Activated CD8-positive, alpha-beta memory T cell treated with anti-CD3 and anti-CD28 coated beads, Interleukin-2, amount 50 U/mL, for 48 hours (primary cell): ENCODE results near the gene DRAP1.
A peak's percentile ranks its signal among the peaks of the same experiment; 100 is the strongest.

ENCODE experiments used
- DNase-seq: peaks from one replicate; pipeline ENCODE4 v3.0.0-alpha.2; 2020

The DRAP1 gene, protein sequence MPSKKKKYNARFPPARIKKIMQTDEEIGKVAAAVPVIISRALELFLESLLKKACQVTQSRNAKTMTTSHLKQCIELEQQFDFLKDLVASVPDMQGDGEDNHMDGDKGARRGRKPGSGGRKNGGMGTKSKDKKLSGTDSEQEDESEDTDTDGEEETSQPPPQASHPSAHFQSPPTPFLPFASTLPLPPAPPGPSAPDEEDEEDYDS

DNA sequence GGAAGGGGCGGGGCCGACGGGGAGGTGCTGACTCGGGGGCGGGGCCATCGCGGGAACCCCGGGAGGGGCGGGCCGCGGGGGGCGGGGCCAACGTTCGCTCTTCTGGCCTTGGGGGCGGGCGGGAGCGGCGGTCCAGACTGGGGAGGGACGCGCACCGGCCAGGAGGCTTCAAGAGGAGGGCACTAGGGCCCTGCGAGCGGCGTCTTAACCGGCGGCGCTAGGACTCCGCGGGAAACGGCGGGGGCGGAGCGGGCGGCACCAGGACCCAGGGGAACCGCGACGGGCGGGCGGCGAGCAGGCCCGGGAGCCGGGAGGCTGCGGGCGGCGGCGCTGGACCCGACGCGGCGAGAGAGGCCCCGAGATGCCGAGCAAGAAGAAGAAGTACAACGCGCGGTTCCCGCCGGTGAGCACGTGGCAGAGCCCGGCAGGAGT is at the start of gene DRAP1:
TSS of gene DRAP1 (plus strand) at position 286 of the 432 bp plus-strand sequence. CDS start at position 362, 76 bp downstream.
- peak; percentile 99 for DNase-seq

DNA sequence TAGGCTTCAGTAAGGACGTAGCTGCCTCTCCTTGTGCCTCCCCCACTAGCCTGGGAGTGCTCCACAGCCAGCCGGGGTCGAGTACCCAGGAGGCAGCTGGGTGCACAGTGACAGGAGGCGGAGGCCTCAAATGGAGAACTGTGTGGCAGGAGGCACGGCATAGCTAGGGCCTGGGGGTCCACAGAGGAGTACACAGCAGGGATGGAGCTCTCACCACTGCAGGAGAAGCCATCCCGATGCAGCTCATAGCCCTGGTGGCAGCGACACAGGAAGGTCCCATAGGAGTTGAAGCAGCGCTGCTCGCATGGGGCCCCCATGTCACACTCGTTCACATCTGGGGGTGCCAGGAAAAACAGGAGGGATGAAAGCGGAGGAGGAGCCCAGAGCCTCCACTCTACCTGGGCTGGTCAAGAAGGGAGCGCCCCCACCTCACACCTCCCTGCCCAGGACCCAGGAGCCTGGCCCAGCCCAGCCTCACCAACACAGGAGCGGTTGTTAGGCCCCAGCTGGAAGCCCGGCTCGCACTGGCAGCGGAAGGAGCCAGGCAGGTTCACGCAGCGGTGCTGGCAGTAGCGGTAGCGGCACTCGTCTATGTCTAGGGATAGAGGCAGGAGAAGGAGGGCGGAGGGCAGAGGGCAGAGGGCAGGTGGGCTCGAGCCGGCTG is 49.5 kb upstream of the DRAP1 start:
- DNase-seq: no peak

DNA sequence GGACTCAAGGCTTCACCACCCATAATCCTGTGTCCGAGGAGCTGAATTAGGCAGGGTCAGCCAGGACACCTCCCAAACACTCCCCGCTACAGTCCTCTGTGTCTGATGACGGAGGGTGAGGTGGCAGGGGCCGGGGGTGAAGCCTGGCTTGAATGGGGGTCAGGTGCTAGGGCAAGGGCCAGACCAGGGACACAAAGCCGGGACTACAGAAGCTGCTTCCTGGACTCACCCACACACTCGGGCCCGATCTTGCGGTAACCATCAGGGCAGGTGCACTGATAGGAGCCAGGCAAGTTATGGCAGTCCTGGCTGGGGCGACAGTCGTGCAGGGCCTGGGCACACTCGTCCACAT is 48.9 kb upstream of the DRAP1 start:
- DNase-seq: no peak

DNA sequence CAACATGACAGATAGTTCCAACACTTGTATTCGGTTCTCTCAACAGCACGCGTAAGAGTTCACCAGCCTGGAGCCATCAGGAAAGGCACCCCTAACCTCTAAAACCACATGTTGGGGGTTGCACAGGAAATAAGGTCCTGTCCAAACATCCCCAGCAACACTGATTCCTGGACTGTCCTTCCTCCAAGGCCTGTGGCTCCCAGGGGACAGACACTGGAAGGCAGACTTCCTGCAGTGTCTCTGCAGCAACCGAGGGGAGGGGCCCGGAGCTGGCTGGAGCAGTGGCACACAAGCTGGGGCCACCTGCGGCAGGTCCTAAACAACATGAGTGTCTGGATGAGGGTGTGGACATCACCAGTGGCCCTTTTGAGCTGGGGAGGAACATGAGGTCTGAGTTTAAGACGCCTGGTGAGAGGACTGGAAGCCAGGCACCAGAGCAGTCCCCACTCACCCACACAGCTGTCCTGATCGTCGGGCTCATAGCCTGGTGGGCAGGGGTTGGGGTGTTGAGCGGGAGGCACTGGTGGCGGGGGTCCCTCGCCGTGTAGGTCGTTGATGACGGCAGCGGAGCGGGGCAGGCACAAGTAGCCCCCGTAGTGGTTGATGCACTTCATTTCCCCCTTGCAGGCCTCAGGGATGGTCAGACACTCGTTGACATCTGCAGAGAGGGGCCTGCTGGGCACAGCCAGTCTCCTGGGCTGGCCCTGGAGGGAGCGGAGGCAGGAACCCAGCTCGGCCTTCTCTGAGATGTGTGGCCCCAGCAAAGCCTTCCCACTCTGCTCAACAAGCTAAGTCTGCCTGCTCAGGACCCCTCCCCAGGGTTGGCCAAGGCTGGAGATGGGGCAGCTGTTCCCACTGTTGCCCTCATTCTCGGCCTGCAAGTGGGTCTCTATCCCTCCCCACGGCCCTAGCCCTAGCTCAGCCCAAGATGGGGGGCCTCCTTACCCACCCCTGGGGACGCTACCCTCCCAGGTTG is 48.2 kb upstream of the DRAP1 start:
- DNase-seq: no peak

DNA sequence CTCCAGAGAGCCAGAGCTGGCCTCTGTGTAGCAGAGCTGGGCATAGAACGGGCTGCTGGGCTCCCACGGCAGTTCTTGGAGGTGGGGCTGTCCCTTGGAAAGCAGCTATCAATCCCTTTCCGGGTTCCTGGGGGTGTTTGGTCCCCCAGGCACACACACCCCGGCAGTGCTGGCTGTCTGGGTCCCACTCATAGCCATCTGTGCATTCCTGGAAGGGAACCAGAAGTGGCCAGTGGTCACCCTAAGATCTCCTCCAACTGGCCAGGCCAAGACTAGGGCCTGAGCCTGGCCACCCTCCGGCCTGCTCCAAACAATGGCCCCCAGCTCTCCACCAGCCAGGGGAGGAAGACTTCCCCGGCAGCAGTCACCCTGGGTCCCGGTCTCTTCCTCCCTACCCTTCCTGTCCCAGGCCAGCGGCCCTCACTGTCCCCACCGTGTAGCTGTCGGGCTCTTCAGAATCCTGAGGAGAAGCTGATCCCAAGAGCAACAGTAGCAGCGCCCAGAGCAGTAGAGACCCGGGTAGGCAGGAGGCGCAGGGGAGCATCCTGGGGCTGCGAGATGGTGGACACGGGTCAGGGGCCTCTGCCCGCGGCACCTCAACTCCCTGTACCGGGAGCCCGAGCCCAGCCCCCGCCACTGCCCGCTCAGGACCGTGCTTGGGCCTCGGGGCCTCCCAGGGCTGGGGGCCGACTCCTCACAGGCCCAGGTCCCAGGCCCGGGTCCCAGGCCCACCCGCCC is 47.2 kb upstream of the DRAP1 start:
- no peak for DNase-seq

DNA sequence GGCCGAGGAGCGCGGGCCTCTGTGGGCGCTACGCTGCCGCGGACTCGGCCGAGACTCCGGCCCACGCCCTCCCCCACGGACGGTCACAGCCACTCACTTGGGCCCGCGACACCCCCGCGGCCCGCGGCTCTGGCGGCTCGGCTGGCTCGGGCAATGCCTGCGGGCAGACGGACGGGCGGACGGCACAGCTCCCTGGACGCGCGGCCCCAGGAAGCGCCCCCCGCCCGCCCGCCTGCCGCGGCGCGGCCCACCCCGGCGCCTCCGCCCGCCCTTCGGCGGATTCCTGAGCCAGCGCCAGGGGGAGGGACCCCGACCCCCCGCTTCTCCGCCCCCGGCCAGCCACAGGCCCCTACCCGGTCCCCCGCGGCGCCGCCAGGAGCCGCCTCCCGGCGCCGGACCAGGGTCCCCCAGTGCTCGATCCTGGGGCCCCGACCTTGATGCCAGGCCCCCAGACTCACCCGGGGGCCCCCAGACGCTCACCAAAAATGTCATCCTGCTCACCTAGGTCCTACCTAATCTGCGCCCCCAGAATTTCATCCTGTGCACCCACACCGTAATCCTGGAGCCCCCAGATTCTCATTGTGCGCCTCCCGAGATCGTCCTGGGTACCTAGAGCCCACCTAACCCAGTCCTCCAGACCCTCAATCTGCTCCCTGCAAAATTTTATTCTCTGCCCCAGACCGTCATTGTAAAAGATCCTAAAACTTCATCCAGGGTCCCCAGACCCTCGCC is 46.5 kb upstream of the DRAP1 start, which contains the start of gene EFEMP2:
TSS of gene EFEMP2 (minus strand) at position 215 of the 732 bp plus-strand sequence. CDS start 446 bp downstream, outside the sequence.
- DNase-seq: no peak

DNA sequence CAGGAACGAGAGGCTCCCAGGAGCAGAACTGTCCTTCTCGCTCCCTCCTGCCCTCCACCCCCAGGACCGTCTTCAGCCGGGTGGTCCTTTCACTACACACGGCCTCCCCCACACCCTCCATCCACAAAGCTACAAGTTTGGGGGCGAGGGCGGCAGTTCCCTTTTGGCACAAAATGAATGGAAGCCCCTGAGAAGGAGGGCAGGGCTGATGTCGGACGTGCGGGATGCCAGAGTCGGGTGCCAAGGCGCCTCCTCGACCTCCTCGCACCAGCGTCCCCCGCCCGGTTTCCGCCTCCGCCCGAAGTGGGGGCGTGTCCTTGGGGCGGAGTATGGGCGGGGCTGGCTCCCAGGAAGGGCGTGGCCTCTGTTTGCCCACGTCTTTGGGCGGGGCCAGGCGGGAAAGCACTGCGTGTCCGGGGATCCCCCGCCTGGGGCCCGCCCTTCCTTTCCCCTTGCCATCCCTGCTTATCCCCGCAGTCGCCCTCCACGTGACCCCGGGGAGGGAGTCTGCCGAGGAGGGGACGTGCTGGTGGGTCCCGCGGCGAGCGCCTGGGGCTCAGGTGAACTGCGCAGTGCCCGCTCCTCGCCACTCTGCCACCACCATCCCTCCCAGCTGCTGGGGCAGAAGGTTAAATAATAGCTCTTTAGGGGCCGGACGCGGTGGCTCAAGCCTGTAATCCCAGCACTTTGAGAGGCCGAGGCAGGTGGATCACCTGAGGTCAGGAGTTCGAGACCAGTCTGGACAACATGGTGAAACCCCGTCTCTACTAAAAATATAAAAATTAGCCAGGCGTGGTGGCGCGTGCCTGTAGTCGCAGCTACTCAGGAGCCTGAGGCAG is 45.7 kb upstream of the DRAP1 start:
- peak; percentile 99 for DNase-seq

DNA sequence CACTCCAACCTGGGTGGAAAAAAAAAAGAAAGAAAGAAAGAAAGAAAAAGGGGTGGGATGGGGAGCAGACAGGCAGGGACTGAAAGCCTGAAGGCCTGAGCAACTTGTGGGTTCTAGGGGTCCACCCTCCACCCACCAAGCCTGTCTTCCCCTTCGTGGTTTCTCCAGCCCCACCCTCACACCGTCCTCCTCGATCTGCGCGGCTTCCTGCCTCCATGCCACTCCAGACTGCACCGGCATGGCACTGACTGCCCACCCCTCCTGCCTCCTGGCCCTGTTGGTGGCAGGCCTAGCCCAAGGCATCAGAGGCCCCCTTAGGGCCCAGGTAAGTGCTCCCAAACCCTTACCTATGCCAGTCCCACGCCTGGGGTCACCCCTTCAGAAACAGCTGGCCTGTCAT is 39.6 kb upstream of the DRAP1 start, which contains the start of gene CTSW:
TSS of gene CTSW (plus strand) at position 221 of the 400 bp plus-strand sequence. CDS start at position 239, 18 bp downstream.
- DNase-seq: peak; percentile 72

DNA sequence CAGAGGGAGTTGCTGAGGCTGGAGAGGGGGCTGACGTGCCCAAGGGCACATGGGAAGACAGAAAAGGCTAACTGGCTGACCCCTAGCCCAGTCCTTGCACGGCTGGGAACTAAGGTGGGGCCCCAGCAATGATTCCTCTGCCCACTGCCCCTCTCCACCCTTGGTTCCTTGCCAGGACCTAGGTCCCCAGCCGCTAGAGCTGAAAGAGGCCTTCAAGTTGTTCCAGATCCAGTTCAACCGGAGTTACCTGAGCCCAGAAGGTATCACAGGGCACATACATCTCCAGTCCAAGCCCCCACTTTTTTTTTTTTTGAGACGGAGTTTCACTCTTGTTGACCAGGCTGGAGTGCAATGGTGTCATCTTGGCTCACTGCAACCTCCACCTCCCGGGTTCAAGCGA is 39.2 kb upstream of the DRAP1 start:
- no peak for DNase-seq

DNA sequence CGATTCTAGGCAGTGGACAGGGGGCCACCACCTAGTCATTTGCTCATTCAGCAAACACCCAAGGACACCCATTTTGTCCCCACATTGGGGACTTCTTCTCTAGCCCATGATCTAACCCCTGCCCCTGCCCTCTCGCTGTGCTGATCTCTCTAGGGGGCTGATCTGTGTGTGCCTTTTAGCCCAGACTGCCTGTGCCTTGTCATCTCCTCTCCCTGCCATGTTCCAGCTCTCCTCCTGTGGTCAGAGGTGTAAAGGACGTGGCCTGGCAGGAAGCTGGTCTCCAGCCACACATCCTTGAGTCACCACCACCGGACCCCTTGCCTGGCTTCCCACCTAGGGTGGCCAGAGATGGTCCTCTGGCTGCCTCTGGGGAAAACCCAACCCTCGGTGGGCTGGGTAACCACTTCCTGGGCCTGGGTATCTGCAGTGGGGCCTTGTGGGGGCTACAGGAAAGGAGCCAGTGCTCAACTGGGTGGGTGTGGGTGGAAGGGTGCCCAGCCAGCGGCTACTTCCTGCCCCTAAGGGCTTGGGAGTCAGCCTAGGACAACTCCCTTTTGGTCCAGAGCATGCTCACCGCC is 38.3 kb upstream of the DRAP1 start:
- no peak for DNase-seq

DNA sequence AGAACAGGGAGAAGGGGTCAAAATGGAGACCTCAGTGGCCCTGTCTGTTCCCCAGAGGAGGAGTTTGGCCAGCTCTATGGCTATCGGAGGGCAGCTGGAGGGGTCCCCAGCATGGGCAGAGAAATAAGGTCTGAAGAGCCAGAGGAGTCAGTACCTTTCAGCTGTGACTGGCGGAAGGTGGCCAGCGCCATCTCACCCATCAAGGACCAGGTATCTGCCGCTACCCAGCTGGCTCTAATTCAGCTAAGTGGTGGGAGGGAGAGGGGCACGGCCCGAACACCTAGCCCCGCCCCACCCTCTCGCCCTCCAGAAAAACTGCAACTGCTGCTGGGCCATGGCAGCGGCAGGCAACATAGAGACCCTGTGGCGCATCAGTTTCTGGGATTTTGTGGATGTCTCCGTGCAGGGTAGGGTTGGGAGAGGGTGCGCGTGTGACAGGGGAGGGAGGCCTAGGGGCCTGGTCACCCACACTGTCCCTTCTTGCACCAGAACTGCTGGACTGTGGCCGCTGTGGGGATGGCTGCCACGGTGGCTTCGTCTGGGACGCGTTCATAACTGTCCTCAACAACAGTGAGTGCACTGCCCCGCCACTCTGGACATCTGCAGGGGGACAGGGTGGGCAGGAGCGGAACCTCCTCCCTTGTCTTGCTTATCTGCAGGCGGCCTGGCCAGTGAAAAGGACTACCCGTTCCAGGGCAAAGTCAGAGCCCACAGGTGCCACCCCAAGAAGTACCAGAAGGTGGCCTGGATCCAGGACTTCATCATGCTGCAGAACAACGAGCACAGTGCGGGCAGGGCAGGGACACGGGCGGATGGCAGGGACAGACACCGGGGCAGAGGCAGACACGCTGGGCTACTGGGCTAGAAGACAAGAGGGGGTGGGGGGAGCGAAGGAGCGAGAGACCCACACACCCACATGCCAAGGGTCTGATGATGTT is 36.8 kb upstream of the DRAP1 start:
- DNase-seq: no peak

DNA sequence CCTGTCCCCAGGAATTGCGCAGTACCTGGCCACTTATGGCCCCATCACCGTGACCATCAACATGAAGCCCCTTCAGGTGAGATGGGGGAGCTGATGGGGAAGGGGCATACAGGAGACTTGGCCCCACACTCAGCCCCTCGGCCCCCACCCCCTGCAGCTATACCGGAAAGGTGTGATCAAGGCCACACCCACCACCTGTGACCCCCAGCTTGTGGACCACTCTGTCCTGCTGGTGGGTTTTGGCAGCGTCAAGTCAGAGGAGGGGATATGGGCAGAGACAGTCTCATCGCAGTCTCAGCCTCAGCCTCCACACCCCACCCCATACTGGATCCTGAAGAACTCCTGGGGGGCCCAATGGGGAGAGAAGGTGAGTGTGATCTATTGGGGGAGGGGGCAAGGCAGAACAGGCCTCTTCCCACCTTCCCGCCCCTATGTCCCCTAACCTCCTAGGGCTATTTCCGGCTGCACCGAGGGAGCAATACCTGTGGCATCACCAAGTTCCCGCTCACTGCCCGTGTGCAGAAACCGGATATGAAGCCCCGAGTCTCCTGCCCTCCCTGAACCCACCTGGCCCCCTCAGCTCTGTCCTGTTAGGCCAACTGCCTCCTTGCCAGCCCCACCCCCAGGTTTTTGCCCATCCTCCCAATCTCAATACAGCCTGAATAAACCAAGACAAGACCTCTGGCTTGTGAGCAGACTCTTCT is 36.0 kb upstream of the DRAP1 start:
- DNase-seq: no peak

DNA sequence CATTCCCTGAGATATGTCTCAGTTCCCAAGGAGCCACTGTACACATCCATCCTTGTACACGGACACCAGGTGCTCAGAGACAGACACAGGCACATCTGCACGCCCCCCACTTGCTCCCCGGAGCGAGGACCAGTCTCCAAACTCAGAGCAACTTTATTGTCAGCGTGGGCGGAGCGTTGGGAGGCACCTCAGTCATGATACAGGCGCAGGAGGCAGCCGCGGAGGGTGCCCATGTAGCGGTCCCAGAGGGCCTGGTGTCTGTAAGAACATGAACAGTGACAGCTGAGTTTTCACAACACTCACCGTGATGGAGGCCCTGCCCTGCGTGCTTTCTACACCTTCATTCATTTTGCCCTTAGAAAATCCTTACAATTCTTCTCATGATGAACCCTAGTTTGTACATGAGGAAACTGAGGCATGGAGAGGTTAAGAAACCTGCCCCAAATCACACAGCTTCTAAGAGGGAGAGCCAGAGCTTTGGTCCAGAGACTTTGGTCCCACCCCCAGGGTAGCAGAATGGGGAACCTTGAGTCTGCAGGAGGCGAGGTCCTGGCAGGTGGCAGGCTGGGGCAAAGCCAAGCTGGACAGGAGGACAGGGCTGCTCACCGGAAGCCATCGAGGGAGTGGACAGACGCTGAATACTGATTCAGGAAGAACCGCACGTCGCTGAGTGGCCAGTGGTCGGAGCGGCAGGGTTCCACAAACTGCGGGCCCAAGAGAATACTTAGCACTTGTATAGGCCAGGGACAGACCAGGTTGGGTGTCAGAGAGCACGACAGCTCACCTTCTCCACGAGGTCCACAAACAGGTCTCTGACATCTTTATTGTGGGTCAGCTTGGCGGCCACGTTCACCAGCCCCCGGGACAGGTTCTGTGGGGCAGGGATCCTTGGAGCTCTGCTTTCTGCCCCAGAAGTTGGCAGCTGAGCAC is 35.2 kb upstream of the DRAP1 start:
- no peak for DNase-seq

DNA sequence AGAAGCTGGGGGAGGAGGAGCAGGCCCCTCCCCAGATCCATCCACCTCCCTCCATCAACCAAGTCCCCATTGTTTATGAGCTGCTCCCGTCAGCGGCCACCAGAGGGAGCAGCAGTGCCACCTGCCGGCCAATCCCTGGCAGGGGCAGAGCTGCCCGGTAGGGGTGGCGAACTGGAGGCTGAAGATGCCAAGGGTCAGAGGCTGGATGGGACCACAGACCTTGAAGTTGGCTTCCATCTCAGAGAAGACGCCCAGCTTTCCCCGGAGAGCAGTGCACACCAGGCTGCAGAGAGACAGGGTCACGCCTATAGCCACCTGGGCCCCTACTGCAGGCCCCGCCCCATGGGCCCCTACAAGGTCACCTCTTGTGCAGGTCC is 34.5 kb upstream of the DRAP1 start:
- DNase-seq: peak; percentile 92

DNA sequence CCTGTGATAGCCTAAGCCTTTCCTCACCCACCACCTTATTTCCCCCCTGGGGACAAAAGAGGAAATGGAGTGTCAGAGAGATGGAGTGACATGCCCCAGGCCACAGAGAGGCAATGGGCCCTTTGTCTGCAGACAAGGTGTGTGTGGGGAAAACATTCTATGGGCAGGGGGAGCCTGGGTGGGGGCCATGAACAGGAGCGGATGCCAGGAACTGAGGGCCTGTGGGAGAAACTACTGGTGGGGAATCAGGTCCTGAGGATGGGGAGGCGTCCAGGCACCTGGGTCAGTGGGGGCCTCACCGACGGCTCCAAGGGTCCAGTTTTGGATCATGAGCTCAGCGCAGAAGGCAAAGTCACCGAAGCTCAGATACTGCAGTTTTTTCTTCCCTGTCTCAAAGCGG is 34.0 kb upstream of the DRAP1 start:
- no peak for DNase-seq

DNA sequence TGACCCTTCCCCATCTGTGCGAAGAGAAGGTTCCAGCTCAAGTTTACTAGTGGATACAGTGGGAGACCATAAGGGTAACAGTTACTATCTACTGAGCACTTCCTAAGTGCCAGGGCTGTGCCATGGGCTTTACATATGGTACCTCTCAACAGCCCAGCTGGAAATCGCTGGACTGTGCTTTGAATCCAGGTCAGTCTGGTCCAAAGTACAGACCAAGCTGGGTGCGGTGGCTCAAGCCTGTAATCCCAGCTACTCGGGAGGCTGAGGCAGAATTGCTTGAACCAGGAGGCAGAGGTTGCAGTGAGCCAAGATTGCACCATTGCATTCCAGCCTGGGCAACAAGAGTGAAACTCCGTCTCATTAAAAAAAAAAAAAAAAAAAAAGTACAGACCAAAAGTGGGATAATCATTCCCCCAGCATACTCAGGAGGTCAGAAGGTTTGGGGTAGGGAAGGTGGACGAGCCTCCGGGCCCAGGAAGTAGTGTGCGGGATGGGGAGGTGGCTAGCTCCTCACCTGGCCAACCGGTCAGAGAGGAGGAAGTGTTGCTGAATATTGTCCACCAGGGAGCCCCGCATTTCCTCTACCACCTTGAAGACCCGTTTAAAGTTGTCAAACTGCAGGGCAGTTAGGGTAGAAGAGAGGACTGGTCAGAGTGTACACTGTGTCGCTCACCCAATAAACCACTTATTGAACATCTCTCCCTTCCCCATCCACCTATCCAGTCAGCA is 33.3 kb upstream of the DRAP1 start:
- DNase-seq: no peak
